ENCODE data around the gene SLC6A3.
"Not testable (repeated sequence)": the region's sequence is repeated elsewhere in the genome, so short reads cannot be mapped to it uniquely, and the experiment has no call there.

SLC6A3 gene

DNA sequence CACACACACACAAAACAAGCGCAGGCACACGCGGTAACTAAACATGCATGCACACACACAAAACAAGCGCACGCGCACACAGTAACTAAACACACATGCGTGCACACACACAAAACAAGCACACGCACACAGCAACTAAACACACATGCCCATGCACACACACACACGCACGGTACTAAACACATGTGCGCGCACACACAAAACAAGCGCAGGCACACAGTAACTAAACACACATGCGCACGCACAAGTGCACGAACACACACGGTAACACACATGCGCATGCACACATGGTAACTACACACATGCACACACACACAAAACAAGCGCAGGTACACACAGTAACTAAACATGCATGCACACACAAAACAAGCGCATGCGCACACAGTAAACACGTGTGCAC, 19.9 kb upstream of the SLC6A3 start:
- in situ Hi-C loops (cut with MboI; ENCODE audit: low sequenced_read_pairs): no loop called here

DNA sequence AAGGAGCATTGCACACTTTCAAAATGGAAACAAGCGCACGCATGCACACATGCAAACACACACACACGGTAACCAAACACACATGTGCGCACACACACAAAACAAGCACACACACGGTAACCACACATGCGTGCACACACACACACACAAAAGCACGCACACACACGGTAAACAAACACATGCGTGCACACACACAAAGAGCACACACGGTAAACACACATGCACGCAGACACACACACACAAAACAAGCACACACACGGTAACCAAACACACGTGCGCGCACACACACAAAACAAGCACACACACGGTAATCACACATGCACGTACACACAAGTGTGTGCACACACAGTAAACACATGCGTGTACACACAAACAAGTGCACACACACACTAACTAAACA, 19.3 kb upstream of the SLC6A3 start:
- in situ Hi-C loops (cut with MboI; ENCODE audit: low sequenced_read_pairs): no loop called here

DNA sequence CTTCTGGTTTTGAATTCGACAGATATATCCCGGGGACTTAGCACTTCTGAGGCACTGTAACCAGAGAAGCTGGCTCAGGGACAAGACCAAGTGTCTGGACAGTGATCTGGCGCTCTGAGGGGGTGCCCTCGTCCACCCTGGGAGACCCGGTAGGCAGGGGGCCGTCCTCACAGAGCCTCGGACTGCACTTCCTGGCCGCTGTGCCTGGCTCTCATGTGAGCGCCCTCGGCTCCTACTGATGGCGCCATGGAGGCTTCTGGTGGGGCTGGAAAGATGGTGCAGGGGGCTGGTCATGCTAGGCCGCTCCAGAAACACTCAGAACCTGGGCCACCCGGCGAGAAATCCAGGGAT, 18.8 kb upstream of the SLC6A3 start:
- in situ Hi-C loops (cut with MboI; ENCODE audit: low sequenced_read_pairs): no loop called here

DNA sequence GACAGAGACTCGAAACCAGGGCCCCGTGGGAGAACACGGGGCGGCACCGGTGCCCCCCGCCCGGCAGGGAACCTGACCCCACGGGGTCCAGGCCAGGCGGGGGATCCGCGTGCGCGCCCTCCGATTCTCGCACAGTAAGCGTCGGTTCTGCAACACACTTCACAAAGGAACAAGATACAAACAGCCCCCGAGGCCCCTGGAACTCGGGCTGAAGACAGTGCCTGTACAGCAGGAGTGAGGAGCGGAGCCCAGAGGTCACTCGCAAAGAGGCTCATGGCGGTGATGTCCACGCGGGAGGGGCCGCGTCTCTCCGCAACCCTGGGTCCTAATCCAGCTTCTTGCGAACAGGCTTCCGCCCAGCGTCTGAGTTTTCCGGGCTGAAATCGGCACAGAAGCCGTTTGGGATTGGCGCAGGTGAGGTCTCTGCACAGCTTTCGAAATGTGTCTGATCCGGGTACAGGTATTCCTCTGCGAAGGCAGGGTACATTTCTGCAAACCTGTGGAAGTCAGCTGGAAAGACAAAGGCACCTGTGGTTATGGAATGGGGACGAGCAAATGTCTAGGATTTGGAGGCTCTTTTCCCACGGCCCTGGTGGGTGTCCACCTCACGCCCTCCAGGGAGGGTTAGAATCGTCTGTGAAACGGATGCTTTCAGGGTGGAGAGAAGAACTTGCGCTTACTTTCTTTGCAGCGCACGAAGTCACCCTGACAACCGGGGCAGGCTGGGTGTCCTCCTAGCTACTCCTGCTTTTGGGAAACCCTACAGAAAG, 18.3 kb upstream of the SLC6A3 start:
- in situ Hi-C loops (cut with MboI; ENCODE audit: low sequenced_read_pairs): no loop called here

DNA sequence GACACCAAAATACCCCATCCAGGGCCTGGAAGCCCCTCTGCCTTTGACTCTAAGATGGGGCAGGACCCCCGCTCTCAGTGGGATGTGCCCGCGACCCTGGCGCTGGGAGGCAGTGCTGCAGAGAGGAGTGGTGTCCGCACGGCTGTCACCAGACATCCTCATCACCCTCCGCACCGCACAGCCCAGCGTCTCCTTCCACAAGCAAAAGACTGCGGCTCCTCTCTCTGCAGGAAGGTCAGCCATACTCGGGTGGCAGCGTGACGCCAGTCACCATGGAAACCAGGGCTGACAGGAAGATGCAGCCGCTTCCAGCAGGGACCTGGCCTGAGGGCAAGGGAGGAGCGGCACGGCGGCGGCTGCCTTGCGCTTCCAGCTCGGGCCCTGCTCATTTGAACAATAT, 17.1 kb upstream of the SLC6A3 start:
- in situ Hi-C loops (cut with MboI; ENCODE audit: low sequenced_read_pairs): no loop called here

DNA sequence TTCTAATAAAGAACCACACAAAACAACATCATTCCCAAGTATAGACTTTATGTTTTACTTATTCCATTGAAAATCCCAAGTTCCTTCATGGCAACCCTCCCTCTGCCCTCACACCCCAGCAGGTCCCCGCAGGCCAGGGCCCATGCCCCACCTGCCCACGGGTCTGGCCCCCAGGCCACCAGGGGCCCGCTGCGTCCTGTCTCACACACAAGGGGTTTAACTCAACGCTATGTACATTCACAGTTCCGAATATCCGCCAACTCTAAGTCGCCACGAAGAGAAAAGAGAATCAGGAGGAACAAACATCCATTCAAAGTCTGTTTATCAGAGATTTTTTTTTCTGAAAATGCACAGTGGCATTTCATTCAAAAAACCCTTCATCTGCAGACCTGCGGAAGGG, 16.2 kb upstream of the SLC6A3 start:
- in situ Hi-C loops (cut with MboI; ENCODE audit: low sequenced_read_pairs): no loop called here

DNA sequence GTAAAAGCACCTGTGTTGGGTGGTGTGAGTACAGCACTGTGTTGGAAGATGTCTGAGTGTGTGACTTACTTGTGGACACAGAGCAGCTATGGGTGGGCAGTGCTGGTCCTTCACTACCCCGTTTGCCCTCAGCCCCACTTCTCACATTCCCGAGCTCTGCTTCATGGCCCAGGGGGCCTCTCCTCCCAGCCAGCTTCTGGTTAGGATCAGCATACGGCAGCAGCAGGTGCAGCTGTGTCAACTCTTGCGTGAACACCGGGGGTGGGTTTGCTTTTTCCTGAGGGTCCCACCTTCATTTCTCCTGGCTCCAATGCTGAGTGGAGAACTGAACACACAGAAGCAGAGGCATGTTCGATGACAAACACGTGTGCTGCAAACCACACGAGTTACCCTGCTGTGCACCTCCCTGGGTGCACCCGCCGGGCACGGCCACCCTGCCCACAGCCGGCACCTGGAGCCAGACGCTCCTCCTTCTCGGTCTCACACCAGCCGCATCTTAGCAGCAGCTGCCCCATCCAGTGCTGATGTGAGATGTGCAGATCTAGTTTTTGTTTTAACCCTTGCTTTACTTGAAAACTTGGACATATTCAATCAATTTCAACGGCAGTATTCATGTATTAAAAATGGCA, 14.9 kb upstream of the SLC6A3 start:
- in situ Hi-C loops (cut with MboI; ENCODE audit: low sequenced_read_pairs): no loop called here

DNA sequence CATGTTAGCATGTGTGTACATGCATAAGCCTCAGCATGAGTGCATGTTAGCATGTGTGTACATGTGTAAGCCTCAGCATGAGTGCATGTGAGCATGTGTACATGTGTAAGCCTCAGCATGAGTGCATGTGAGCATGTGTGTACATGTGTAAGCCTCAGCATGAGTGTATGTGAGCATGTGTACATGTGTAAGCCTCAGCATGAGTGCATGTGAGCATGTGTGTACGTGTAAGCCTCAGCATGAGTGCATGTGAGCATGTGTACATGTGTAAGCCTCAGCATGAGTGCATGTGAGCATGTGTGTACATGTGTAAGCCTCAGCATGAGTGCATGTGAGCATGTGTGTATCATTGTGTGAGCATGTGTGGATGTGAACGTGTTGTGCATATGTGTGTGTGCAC, 14.2 kb upstream of the SLC6A3 start:
- in situ Hi-C loops (cut with MboI; ENCODE audit: low sequenced_read_pairs): not testable (repeated sequence)

DNA sequence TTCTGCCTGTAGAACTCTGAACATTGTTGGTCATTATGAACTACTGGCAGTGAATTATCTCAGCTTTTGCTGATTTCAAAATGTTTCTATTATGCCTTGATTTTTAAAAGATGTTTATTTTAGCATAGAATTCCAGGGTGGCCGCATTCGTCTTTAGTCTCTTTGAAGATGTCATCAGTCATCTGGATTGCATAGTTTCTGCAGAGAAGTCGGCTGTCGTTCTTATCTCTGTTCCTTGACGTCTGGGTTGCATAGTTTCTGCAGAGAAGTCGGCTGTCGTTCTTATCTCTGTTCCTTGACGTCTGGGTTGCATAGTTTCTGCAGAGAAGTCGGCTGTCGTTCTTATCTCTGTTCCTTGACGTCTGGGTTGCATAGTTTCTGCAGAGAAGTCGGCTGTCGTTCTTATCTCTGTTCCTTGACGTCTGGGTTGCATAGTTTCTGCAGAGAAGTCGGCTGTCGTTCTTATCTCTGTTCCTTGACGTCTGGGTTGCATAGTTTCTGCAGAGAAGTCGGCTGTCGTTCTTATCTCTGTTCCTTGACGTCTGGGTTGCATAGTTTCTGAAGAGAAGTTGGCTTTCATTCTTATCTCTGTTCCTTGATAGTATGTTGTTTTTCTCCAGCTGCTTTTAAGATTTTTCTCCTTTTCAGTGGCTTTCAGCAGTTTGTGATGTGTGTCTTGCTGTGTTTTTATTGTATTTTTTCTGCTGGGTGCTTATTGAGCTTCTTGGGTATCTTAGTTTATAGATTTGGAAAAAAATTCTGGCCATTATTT, 11.1 kb upstream of the SLC6A3 start:
- in situ Hi-C loops (cut with MboI; ENCODE audit: low sequenced_read_pairs): not testable (repeated sequence)

DNA sequence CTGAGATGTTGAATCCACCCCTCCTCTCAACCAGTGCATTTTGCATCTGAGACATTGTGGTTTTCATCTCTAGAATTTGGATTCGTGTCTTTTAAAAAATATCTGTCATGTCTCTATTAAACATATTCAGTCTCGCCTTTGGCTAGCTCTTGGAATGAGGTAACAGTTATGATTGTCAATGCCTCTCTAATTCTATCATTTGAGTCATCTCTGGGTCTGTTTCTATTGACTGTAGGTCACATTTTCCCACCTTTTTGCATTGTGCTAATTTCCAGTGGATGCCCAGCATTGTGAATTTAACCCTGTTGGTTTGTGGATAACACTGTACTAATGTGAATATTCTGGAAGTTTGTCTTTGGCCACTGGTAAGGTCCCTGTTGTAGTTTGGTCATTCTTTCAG, 8.4 kb upstream of the SLC6A3 start:
- in situ Hi-C loops (cut with MboI; ENCODE audit: low sequenced_read_pairs): no loop called here

DNA sequence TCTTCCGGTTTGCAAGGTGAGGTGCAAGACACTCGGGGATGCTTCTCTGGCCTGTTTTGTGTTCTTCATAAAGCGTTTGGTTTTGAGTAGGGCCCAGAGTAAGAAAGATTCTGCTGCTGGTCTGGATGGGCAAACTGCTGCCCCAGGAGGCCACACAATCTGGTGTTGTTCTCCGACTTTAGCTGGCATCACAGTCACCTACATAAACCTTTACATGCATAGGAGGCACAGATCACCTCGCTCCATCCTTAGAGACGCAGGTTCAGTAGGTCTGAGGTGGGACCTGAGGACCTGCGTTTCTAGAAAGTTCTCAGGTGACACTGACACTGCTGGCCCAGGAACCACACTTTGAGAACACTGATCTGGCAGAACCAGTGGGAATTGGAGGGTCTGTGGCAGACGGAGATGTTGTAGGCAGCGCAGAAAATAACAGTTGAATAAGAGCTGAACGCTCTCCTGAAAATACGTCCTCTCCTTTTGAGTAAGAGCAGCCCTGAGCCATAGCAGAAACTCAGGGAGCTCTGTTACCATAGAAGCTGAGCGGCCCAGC, 3.9 kb upstream of the SLC6A3 start:
- in situ Hi-C loops (cut with MboI; ENCODE audit: low sequenced_read_pairs): no loop called here

DNA sequence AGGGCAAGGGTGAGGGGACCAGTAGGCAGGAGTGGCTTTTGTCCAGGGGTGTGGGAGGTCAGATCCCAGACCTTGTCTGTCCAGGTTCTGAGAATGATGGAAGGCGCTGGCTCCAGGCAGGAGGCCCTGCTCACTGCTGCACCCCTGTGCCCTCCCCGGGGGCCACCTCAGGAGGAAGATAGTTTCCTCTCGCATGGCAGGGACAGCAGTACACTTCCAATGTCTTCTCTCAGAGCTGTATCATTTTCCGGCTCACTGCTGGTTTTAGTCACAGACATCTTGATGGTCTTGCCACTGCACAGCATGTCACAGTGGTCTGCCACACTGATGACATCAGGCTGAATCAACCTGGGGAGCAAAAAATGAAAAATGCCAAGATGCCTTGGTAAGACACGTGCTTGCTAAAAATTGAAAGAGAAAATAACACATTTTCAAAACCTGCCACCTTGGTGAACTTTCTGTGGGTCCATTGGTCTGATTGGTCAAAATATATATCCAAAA, 3.3 kb upstream of the SLC6A3 start:
- in situ Hi-C loops (cut with MboI; ENCODE audit: low sequenced_read_pairs): no loop called here

DNA sequence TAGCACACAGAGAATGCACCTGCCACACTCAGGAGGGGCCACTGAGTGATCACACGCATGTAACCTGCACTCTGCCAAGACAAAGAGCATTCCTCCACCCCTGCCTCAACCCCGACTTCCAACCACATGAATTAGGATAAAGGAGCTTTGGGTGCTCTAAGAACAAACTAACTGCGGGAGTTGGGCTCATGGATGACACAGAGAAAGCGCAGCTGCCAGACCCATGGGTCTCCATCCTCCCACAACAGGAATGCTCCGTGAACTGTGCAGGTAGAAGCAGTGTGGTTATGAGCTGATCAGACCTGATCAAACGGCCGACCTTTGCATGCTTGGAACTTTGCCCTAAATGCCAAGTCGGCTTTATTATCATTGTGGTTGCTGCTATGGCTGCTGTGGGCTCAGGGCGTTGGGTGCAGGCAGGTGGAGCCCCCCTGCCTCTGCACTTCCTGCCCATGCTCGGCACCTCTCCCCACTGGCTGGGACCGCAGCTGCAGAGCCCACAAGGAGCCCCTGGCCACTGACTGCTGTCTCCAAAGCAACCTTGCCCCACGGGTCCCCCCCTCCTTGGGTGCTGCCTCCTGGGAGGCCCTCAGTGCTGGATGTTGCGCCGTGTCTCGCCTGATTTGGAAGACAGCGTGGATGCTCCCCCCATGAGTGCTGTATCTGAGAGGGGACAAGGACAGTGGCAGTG, 2.6 kb upstream of the SLC6A3 start:
- in situ Hi-C loops (cut with MboI; ENCODE audit: low sequenced_read_pairs): no loop called here

DNA sequence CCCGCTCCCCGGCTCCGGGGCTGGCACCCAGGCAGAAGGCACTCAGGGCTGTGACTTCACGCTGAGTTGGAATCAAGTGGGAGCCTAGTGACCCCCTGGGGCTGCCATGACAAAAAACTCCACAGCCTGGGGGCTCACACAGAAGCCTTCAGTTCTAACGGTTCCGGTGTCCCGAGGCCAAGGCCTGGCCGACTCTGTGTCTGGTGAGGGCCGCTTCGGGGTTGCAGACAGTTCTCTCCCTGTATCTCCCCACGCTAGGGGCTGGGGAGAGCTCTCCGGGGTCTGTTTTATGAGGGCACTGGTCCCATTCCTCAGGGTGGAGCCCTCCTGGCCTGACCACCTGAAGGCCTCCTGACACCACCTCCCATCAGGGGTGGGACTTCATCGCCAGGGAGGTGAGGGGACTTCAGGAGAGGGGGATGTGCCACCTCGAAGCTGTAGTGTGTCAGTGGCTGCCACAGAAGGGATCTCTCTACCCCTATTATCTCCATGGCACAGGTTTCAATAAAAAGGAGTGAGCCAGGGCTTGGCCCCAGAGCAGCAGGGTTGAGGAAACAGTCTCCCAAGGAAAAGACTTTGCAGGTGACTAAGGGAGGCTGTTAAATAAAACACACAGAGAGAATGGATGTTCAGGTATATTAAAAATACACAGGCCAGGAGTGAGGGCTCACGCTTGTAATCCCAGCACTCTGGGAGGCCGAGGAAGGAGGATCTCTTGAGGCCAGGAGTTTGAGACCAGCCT, 1.5 kb upstream of the SLC6A3 start:
- in situ Hi-C loops (cut with MboI; ENCODE audit: low sequenced_read_pairs): no loop called here

DNA sequence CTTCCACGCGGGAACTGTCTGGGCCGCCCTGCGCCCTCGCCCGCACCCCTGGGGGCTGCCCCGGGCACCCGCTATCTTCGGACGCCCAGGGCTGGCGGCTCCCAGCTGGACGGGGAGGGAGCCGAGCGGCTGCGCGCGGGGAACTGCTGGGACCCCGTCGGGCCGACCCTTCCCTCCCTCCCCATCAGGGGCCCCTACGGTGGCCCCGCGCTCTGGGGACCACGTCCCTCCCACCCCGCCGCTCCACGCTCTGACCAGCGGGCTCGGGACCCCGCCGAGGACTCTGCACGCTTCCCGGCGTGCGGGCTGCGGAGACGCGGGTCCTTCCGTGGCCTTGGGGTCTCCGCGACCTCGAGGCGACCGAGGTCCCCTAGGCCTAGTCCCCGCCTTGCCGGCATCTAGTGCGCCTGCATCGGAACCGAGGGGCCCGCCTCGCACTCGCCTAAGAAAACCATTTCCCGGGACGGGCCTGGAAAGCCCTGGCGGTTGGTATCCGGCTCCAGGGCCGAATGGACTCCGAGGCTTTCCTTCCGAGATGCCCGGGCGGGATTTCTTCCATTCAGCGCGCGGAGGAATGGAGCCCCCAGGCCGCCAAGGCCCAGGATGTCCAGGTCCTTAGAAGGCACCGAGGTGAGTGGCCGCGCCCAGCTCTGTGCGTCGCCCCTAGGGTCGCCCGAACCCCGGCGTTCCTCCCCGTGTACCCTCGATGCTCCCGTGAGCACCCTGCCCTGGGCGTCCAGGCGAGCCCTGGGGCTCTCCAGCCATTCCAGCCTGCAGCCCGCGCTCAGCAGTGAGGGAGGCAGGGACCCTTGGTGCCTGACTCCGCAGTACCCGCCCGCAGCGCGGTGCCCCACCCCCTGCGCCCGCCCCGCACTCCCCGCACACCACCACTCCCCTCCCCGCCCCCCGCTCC, 705 bp upstream of the SLC6A3 start:
- in situ Hi-C loops (cut with MboI; ENCODE audit: low sequenced_read_pairs): no loop called here

DNA sequence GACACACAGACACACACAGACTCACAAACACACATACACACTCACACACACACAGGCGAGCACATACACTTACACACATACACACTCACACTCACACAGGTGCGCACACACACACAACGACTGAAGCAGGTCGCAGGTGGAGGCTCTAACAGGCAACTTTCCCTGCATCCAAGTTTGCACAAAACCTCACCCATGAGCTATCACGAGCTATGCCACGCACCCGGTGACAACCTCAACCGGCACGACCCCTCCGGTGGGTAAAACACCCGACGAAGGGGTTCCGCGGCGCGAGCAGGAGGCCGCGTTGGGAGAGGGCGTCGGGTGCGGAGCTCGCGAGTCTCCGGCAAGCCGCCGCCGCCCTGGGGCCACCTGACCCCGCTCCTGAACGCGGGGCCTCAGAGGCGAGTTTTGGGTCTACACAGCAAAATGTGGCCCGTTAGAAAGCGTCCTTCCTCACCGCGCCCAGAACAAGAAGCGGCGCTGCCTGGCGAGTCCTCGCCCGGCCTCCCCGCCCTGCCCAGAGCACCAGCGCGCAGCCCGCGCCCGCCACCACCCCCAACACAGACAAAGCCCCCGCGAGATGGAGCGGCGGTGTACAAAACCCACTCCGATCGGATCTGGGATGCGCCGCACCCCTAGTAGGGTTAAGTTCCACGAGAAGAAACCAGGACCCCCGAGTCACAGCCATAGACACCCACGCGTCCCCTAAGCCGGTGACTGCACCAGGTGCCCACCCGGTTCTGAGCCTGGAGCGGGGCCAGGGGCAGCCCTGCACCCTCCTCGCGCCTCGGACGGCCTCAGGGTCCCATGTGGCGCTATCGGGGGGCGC, 665 bp downstream of the SLC6A3 start:
- in situ Hi-C loops (cut with MboI; ENCODE audit: low sequenced_read_pairs): no loop called here

DNA sequence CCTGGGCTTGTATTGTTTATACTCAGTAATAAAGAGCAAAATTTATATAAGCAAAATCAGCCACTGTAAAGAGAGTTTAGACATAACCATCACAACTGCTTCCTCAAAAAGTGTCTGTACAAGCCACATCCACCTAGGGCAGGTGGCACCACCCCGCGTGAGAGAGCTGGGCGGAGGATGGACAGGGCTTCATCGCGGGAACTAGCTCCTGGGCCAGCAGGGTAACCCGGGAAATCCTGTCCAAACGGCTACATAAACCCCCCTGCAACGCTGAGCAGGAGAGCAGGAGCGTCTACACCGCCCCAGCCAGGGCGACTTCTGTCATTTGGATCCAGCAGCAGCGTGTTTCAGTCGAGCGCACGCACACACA, 1.3 kb downstream of the SLC6A3 start:
- in situ Hi-C loops (cut with MboI; ENCODE audit: low sequenced_read_pairs): no loop called here

DNA sequence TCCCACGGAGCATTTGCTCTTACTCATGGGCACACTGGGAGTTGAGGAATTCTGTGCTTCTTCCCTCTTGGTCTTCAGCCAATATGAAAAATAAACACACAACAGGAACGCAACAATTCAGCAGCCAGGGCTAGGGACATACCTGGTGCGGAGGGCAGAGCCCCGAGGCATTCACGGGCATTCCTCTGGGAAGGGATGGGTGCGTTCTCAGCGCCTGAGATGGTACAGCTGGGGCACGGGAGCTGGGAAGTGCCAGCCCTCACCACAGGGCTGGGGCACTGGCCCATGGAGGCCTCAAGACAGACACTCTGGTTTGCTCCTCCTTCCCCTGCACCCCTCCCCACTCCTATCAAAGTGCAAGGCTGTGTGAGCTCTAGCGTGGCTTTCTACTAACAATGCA, 2.1 kb downstream of the SLC6A3 start:
- in situ Hi-C loops (cut with MboI; ENCODE audit: low sequenced_read_pairs): no loop called here

All from HL-60/S4 (cell line).